Activated CD4-positive, alpha-beta T cell treated with anti-CD3 and anti-CD28 coated beads, Interleukin-2, amount 50 U/mL, for 1 hour (primary cell): Measurements from ENCODE around the gene RTN4RL2.

Experiments
- DNase-seq: peaks from one replicate; pipeline ENCODE4 v3.0.0-alpha.2; 2020

The RTN4RL2 gene

DNA sequence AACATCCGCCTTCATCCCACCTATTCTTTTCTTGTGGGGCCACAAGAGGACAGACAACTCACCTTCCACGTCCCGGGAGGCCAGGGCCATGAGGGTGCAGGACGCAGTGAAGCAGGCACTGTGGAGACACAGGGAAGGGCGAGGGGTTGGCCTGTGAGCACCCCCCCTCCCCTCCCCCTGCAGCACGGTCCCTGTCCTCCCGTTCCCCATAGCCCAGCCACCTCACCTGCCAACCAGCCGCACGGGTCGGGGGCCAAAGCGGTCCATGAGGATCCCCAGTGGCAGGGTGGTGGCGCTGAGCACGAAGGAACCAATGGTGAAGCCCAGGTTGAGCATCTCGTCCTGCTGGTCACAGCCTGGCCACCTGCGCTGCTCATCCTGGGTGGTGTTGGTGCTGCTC, 40.6 kb downstream of the RTN4RL2 start:
- no peak for DNase-seq

DNA sequence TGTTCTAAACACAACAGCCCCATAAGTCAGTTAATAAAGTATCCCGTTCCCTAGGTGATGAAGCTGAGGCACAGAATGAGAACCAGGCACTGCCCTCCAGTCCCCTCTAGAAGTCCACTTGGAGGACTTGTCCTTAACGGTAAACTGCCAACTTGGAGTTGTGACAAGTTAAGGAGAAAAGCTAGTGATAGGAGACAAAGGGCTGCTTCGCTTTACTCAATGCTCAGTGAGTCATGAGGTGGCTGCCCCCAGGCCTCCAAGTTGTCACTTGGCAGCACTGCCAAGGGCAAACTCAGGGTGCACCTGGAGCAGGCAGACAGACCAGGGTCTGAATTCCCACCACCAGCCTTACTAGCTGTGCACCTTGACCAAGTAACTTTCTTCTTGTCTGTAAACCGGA, 41.6 kb downstream of the RTN4RL2 start:
- DNase-seq, result no peak

DNA sequence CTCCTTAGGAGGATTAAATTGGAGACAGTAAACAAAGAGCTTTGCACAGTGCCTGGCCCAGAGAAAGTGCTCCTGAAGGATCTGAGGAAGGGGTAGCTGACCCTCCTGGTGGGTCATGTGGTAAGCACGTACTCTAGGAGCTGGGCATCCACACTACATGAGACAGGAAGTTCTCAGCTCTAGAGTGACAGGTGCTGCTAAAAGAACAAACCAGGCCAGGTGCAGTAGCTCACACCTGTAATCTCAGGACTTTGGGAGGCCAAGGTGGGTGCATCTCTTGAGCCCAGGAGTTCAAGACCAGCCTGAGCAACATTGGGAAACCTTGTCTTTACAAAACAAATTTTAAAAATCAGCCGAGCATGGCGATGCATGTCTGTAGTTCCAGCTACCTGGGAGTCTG, 42.0 kb downstream of the RTN4RL2 start:
- DNase-seq, result no peak

DNA sequence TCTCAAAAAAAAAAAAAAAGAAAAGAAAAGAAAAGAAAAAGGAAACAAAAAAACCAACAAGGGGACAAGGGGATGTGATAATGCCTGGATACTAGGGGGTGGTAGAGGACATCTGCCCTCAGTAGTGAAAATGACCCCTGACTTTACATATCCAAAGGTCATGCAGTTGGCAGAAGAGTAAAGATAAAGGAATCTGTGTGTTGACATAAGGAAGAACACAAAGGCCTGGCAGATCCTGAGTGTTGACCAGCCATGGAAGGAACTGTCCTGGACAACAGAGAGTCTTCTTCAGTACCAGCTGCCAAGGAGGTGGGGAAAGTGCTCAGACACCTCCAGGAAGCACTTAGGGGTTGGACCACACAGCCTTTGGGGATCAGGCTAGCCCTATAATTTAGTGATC, 42.5 kb downstream of the RTN4RL2 start:
- no peak for DNase-seq

DNA sequence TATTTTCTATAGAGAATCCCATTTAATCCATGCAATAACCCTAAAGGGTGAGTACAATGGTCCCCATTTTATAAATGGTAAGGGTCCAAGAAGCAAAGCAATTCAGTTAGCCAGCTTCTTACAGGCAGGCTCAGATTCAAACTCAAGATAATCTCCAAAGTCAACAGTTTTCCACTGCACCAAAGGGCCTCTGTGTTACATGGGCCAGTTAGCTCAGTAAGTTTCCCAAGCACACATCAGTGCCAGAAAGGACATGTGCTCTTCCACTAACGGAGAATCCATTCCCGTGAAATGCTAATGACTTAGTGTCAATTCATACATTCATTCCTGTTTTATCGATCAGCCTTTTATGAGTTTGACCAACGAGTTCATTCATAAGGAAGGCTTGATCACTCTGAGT, 44.2 kb downstream of the RTN4RL2 start:
- DNase-seq, result no peak

DNA sequence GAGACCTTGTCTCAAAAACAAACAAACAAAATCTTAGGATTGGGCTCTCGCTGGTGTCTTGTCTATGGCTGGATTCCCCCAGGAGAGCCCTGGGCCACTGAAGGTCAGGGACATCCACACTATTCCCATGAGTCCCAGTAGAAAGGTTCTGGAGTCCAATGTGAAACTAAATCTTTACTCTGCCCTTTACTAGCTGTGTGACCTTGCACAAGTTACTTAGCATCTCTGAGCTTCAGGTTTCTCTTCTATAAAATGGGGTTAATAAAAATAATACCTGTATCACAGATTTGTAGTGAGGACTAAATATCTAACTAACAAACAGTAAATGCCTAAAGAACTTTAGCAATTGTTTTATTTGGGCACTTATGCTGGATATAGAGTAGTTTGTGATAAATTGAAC, 46.2 kb downstream of the RTN4RL2 start:
- DNase-seq, result no peak

DNA sequence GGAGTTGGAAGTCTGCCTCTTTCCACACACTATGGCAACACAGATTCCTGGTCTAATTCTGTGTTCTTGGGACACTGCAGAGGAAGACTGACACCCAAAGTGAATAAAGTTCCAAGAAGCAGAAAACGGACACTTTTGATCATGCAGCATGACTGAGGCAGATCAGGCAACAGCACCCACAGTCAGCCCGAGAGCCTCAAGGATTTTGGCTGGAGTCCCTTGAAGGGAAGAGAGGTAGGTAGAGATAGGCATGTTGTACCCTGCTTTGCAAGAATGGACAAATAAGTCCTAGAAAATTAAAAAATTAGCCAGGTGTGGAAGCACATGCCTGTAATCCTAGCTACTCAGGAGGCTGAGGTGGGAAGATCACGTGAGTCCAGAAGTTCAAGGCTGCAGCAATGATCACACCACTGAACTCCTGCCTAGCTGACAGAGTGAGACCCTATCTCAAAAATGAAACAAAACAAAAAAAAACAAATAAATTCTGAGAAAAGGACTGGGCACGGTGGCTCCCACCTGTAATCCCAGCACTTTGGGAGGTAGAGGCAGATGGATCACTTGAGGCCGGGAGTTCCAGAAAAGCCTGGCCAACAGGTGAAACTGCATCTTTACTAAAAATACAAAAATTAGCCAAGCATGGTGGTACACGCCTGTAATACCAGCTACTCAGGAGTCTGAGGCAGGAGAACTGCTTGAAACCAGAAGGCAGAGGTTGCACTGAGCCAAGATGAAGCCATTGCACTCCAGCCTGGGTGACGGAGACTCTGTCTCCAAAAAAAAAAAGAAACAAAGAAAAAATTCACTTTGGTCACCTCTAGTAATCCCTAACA, 48.2 kb downstream of the RTN4RL2 start:
- DNase-seq, result no peak

DNA sequence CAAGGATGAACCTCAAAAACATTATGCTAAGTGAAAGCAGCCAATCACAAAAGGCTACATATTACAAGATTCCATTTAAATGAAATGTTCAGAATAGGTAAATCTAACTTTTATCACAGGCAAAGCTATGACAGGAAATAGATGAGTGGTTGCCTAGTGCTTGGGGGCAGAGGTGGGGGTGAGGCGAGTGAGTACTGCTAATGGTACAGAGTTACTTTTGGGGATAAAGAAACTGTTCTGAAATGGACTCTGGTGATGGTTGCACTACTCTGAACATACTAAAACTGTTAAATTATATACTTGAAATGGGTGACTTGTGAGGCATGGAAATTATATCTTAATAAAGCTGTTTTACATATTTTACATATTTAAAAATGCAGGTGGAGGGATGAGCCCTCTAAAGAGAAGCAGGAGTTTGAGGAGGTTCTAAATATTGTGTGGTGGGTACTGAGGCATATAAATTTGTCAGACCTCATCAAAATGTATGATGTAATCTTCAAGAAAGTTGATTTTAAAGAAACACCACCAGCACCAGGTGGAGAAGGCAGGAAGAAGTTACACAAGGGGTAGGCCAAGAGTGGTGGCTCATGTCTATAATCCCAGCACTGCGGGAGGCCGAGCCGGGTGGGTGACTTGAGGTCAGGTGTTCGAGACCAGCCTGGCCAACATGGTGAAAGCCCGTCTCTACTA, 51.6 kb downstream of the RTN4RL2 start:
- DNase-seq, result no peak

DNA sequence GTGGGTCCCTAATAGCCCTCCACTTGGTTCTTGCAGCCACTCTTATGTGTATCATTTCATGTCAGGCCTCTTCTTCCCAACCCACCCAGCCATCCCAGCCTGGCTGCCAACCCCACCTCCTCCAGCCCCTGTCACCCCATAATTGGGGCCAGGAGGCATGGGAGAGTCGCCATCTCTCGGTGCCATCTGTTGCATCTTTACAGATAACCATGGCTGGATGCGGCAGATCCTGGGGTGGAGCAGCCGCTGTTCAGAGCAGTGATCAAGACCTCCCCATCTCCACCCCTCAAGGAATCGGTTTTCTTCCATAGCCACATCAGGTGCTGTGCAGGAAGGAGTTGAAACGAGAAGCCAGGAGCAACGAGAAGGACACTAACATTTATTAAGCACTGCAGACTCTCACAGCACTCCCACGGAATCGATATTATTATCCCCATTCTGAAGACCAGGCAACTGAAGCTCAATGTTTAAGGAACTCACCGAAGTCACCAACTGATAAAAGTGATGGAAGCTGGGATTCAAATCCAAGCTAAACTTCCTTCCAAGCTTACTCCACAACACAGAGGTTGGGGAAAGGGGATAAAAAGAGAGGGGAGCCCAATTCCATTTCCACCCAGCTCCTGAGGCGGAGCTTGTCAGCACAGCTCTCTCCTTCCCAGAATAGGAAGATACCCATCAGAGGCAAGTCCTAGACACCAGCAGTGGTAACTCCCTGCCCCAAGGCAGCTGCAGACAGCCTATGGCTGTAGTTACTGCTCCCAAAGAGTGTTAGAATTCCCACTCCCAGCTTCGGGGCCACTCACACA, 52.5 kb downstream of the RTN4RL2 start:
- no peak for DNase-seq

DNA sequence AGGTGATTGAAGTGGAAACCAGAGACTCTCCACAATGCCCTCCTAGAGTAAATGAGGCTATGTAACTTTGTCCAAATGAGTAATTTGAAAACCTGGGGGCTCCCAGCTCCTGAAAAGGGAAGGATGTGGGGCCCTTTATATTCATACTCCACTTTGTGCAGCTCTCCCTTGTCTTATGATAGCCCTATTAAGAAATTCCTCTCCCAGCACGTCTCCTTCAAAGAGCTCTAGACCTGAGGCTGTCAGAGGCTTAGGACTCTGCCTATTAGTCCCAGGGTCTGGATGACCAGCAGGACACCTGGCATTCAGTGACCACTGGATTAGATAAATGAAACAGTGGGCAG, 53.1 kb downstream of the RTN4RL2 start:
- no peak for DNase-seq

DNA sequence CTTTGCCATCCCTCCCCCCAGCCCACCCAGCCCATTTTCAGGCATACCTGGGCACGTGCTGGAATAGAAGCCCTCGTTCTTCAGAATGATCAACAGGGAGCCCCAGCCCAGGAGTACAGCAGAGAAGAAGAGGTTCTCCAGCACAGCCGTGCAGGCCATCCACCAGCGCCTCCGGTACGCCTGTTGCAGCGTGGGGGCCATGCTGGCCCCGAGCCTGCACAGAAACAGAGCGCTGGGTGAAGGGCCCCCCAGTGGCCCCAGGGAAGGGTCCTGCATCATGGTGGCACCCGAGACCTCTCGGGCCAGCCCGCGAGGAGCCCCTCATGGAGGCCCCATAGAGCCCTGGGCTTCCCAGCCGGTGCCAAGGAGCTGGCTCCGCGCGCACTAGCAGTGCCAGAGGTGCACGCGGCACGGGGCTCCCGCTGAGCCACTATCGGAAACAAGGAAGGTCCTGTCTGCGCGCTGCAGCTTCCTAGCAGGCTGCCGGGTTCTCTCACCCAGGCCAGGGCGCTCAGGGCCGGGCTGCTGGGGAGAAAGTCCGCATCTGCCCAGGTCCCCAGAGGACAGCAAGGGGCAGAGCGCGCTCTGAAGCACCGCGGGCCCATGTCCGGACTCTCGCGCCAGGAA, 53.7 kb downstream of the RTN4RL2 start:
- DNase-seq, result peak; percentile 31

DNA sequence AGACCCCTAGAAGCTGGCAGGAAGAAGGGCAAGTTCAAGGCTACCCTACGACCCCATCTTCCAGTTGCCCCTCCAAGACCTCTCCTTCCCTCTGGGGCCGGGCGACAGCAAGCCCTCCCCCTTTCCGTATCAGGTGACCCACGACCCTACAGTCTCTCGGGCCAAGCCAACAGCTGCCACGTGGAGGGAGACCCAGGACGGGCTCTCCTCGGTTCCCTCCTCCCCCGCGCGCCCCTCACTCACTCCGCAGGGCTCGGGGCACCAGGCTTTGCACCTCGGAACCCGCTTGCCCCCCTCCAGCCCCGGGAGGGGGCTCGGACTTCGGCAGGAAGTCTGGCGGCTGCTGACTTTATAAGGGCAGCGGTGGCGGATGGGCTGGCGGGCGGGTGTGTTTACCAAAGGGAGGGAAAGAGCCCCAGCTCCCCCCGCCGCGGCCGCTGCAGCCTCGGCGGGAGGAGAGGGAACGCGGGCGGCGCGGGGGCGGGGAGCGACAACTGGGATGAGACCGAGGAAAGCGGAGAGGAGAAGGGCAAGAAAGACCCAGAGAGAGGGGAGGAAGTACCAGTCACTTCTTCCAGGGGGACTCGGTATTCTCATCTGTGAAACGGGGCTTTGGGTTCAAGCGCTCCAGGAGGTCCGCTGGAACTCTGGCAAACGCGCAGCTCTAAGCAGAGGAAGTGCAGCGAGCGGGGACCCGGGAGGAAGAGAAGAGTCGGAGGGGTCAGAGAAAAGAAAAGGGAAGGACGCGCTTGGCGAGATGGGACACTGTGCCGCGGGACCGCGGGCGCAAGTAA, 54.4 kb downstream of the RTN4RL2 start:
- peak; percentile 34 for DNase-seq

DNA sequence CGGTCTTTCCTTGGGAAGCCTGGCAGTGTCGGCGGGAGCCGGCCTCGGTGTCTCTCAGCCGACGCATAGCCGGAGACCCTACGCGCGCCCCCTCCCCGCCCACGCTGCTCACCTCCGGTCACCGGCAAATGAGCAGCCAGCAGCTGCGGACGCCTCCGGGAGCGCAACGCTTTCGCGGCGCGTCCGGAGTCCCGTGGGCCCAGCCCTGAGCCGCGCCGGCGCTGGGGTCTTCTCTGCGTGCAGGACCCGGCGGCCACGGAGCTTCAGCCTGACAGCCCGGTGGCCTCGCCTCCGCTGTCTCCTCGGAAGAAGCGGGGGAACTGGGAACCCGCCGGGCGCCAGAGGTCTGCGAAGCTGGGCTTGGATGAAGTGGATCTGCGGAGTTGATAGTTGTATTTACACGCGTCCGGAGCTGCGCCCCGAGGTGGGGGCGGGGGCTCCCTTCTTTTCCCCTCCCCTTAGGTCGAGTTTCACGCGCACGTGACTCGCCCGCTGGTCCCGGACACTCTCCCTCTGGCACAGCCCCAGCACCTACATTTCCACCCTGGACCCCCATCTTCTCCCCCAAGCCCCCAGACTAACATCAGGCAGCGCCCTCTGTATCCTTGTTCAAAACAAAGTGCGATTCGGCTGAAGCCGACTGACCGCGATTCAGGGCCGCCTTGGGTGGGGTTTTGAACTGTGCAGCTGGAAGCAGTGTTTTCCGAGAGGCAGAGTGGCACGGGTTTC, 55.2 kb downstream of the RTN4RL2 start, which contains the start of gene SLC43A1:
SLC43A1 (minus strand) TSS at position 371 of the 729 bp plus-strand sequence. CDS start 1,591 bp downstream, outside the sequence.
- no peak for DNase-seq

DNA sequence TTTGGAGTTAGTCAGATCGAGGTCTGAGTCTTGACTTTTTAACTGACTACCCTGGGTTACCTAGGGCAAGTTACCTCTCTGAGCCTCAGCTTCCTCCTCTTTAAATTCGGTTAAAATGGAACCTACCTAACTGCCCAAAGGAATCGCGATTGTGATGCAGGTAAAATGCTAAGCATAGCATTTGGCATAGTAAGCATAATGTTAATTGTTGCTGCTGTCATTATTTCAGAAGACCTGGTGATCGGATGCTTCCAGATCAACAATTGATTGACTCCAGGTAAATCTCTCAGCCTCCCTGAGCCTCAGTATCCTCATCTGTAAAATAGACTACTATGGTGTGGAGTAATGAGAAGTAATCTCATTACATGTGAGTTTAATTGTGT, 55.7 kb downstream of the RTN4RL2 start:
- DNase-seq, result no peak

DNA sequence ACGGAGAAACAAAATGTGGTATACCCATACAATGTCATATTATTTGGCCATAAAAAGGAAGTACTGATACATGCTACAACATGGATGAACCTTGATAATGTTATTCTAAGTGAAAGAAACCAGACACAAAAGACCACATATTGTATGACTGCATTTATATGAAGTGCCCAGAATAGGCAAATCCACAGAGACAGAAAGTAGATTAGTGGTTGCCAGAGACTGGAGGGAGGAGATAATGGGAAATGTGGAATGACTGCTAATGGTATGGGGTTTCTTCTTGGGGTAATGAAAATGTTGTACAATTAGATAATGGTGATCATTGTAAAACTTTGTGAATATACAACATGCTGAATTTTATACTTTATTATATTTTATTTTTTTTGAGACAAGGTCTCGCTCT, 60.8 kb downstream of the RTN4RL2 start:
- no peak for DNase-seq

DNA sequence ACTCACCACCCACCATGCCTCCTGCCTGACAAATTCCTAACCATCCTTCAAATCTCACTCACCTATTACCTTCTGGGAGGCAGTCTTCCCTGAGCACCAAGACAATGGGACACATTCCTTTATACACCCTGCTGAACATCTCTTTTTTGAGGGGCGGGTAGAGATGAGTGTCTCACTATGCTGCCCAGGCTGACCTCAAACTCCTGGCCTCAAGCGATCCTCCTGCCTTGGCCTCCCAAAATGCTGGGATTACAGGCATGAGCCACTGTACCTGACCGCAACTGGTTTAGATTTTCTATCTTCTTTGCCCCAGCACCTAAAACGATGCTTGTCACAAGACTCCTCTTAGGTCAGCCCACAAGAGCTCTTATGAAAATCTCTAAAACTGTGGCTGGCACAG, 63.1 kb downstream of the RTN4RL2 start:
- no peak for DNase-seq
